SU-DHL-6 (cell line): ENCODE measurements around the gene ZBTB21.

Source experiments
- EZH2phosphoT487 ChIP-seq: fragments of 200-600 bp; sonication (generic), shearing (Covaris generic); conservative IDR thresholded peaks from 2 replicates; pipeline ENCODE4 v1.6.1; 2018; ENCODE audit warnings: mild to moderate bottlenecking, antibody characterized with exemption, low read length, moderate library complexity, mixed read lengths
- TF ChIP-seq, protein P1 (sequence below): fragments of 200-600 bp; sonication (generic); IDR thresholded peaks from one replicate; pipeline ENCODE4 v1.5.1; 2017; ENCODE audit warnings: antibody characterized with exemption, mild to moderate bottlenecking, low read length, moderate library complexity; ENCODE audit not compliant: insufficient read depth, poor library complexity, severe bottlenecking

DNA sequence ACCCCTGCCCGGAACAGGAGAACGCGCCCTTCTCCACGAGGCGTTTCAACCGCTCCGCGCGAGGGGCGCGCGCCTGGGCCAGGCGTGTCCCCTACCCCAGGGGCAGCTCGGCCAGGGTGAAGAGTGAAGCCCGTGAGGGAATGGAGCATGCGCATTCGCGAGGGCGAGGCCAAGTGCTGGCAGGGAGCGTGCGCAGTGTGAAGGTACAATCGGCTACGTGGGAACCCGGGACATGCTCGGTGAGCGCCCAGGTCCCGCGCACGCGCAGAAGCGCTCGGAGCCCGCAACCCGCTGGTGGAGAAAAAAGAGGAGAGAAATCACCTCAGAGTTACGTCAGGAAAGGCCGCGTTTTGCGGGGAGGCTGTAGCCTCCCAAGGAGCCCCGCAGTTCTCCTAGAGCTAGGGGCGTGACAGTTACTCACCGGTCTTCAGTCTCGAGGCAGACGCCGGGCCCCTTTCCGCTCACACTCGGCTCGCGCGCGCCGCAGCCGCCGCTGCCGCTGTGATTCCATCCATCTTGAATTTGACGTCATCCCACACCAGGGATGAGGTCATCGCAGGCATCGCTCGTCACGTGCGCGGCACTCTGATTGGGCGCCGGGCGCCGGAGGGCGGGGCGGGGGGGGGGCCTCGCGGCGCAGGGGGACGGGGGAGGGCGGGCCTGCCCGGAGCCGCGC lies at the start of gene ZBTB21:
- TF ChIP-seq, protein P1, sequence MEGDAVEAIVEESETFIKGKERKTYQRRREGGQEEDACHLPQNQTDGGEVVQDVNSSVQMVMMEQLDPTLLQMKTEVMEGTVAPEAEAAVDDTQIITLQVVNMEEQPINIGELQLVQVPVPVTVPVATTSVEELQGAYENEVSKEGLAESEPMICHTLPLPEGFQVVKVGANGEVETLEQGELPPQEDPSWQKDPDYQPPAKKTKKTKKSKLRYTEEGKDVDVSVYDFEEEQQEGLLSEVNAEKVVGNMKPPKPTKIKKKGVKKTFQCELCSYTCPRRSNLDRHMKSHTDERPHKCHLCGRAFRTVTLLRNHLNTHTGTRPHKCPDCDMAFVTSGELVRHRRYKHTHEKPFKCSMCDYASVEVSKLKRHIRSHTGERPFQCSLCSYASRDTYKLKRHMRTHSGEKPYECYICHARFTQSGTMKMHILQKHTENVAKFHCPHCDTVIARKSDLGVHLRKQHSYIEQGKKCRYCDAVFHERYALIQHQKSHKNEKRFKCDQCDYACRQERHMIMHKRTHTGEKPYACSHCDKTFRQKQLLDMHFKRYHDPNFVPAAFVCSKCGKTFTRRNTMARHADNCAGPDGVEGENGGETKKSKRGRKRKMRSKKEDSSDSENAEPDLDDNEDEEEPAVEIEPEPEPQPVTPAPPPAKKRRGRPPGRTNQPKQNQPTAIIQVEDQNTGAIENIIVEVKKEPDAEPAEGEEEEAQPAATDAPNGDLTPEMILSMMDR, result no peak
- no peak for TF ChIP-seq EZH2phosphoT487
